ENCODE measurements around the gene TRPM3. TPM values are rescaled to one million over a fixed set of nuclear protein-coding genes. Genes with fewer than 3 reads are reported as not detected.
A peak's percentile ranks its signal among the peaks of the same experiment; 100 is the strongest.

The TRPM3 gene
- total and polyA plus RNA-seq, 2 of the 8 experiments (the other 6 are each of a cell fraction or from before 2014, with no cell fraction given) = 2.4 to 10.9 TPM

DNA sequence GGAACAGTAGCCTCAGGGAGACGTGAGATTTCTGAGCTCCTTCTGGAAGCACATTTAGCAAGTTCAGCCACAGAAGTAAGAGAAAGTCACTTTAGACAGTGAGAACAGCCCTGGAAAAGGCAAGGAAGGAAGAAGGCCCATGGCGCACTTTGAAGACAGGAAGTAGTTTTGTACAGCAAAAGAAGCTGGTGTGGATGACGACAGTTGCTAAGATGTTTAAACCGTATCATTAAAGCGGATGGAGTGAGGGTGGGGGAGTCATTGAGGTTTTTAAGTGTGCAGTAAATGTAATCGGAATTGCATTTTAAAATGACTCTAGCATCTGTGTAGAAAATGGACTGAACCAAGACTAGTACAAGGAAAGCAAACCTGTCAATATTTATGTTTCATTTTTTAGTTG, 15.3 kb upstream of the TRPM3 start:
- H4K20me1 ChIP-seq (replicated peaks in 1 of 2; ENCODE audit: control insufficient read depth in 1 of 2, insufficient read depth in 2 of 2, low read length in 2 of 2) = no peaks in the 10 kb centered on the region
- H3K23ac ChIP-seq (ENCODE audit: insufficient read length) = no peak overlapping the region
- H2BK12ac ChIP-seq (ENCODE audit: low read depth, low read length) = no peak overlapping the region
- H3K79me1 ChIP-seq (ENCODE audit: low read depth, low read length) = no peaks in the 10 kb centered on the region
- DNase-seq (ENCODE audit: low read depth in 1 of 2, low spot score in 2 of 2) (no peak), FAIRE-seq (peak; percentile 42)
- no peak overlapping the region for H4K8ac ChIP-seq (ENCODE audit: extremely low read depth, insufficient read depth, low read length)
- H3K14ac ChIP-seq (ENCODE audit: insufficient read length) = no peak overlapping the region
- no peak overlapping the region for H3K56ac ChIP-seq (replicated peaks; ENCODE audit: insufficient read length, low read depth, low read length)
- no peak overlapping the region for H3K27ac ChIP-seq (ENCODE audit: low read depth, low read length)
- no peaks in the 10 kb centered on the region for H3K79me2 ChIP-seq (ENCODE audit: control insufficient read depth in 1 of 2, insufficient read depth in 2 of 2, low read length in 2 of 2)
- H2BK5ac ChIP-seq (ENCODE audit: low read depth, low read length) = no peak overlapping the region
- CTCF ChIA-PET (ENCODE audit: partially characterized antibody) = interaction anchor here (1.1 to 1.6 kb wide), 5 partner anchors 9 to 27 kb away, joined by 3 to 7 read pairs (median 5); no protein-coding TSS in a partner anchor
- no peaks in the 10 kb centered on the region for H3K36me3 ChIP-seq (ENCODE audit: control insufficient read depth in 2 of 4, insufficient read depth in 4 of 4, low read length in 3 of 4)
- H3K9me3 ChIP-seq (ENCODE audit: insufficient read depth in 2 of 2, low read depth in 1 of 2, low read length in 1 of 2) = no peaks in the 10 kb centered on the region
- H2AK5ac ChIP-seq (ENCODE audit: low read depth, low read length) = no peak overlapping the region
- H2BK20ac ChIP-seq (ENCODE audit: low read length) = no peak overlapping the region
- no peak overlapping the region for H3K18ac ChIP-seq (ENCODE audit: extremely low read depth, low read length)
- no peak overlapping the region for H2BK120ac ChIP-seq (replicated peaks; ENCODE audit: low read depth, low read length)
- no peak overlapping the region for H4K5ac ChIP-seq (ENCODE audit: insufficient read length, low read depth, low read length)
- H2BK15ac ChIP-seq (ENCODE audit: low read length) = 0 out of 2 replicates have a peak overlapping the region, but pooled peaks have one; percentile 32
- H3K4me3 ChIP-seq (ENCODE audit: extremely low read depth in 1 of 4, insufficient read depth in 2 of 4, low read depth in 3 of 4, low read length in 4 of 4) = no peak overlapping the region
- POLR2A ChIA-PET (ENCODE audit: partially characterized antibody) = interaction anchor here (1.2 kb wide), 2 partner anchors 7 to 9 kb away, joined by 3 to 4 read pairs; no protein-coding TSS in a partner anchor
- WGBS, 2 experiments (ENCODE audit: extremely low coverage in 1 of 2, insufficient coverage in 1 of 2, insufficient read length in 1 of 2, insufficient replicate concordance in 2 of 2, low coverage in 1 of 2, low lambda C conversion rate in 2 of 2, missing lambda C conversion rate in 1 of 2) = 87% methylated on average over 6 of the region's 6 CpGs; no CpG with 5 or more reads in 1 of the 2 experiments
- no peaks in the 10 kb centered on the region for H3K23me2 ChIP-seq (ENCODE audit: low read depth, low read length)
- H4K91ac ChIP-seq (replicated peaks; ENCODE audit: insufficient read length, low read length) = no peak overlapping the region
- no peak overlapping the region for H2AFZ ChIP-seq (ENCODE audit: low read length)
- no peaks in the 10 kb centered on the region for H3K27me3 ChIP-seq (replicated peaks in 1 of 4; ENCODE audit: control insufficient read depth in 3 of 4, extremely low read depth in 1 of 4, insufficient read depth in 3 of 4, low read length in 3 of 4)
- H3K4ac ChIP-seq (replicated peaks; ENCODE audit: insufficient read length, low read depth, low read length) = no peak overlapping the region
- H3K4me1 ChIP-seq (replicated peaks in 1 of 4; ENCODE audit: control insufficient read depth in 3 of 4, insufficient read depth in 4 of 4, low read length in 3 of 4) = no peaks in the 10 kb centered on the region
- no peak overlapping the region for H3K4me2 ChIP-seq (ENCODE audit: insufficient read depth in 1 of 2, low read depth in 2 of 2, low read length in 2 of 2)
- H3K9ac ChIP-seq (replicated peaks in 1 of 4; ENCODE audit: extremely low read depth in 1 of 4, low read depth in 3 of 4, low read length in 3 of 4) = no peak overlapping the region

Data from H1 (cell line).